OCI-LY1 (cell line): ENCODE measurements around the gene TEAD1.

Experiments
- H2AFZ ChIP-seq: fragments of 200-600 bp; sonication (generic), shearing (Covaris generic); 2 replicates; pipeline ENCODE4 v1.6.0; 2014; ENCODE audit warnings: antibody characterized with exemption, mild to moderate bottlenecking, low read length
- H3F3A ChIP-seq: fragments of 200-600 bp; sonication (generic), shearing (Covaris generic); 2 replicates; pipeline ENCODE4 v1.6.0; 2014; ENCODE audit warnings: mild to moderate bottlenecking, antibody characterized with exemption, low read length, moderate library complexity; ENCODE audit not compliant: insufficient read depth
- H3K27ac ChIP-seq: fragments of 200-600 bp; sonication (generic); 2 replicates; pipeline ENCODE4 v1.5.1; 2014; ENCODE audit warnings: low read length, mixed run types, mild to moderate bottlenecking, low read depth; ENCODE audit not compliant: poor library complexity, severe bottlenecking
- H3K27me3 ChIP-seq: fragments of 200-600 bp; sonication (generic); 2 replicates; pipeline ENCODE4 v1.6.0; 2014; ENCODE audit warnings: antibody characterized with exemption, mild to moderate bottlenecking, low read length, moderate library complexity; ENCODE audit not compliant: insufficient read depth
- H3K36me3 ChIP-seq: fragments of 200-600 bp; sonication (generic); 2 replicates; pipeline ENCODE4 v1.6.1; 2014; ENCODE audit warnings: mild to moderate bottlenecking, antibody characterized with exemption, low read length, moderate library complexity, mixed read lengths; ENCODE audit not compliant: insufficient read depth
- H3K4me1 ChIP-seq: fragments of 200-600 bp; sonication (generic); 2 replicates; pipeline ENCODE4 v1.5.1; 2014; ENCODE audit warnings: mild to moderate bottlenecking, low read length, moderate library complexity; ENCODE audit not compliant: insufficient read depth, severe bottlenecking
- H3K4me2 ChIP-seq: fragments of 200-600 bp; sonication (generic), shearing (Covaris generic); 2 replicates; pipeline ENCODE4 v1.6.1; 2014; ENCODE audit warnings: low read length
- H3K4me3 ChIP-seq: fragments of 200-600 bp; sonication (generic); 2 replicates; pipeline ENCODE4 v1.5.1; 2014; ENCODE audit warnings: low read length, low read depth, mild to moderate bottlenecking, mixed read lengths; ENCODE audit not compliant: poor library complexity, severe bottlenecking
- H3K79me2 ChIP-seq: fragments of 200-600 bp; shearing (Covaris generic); 2 replicates; pipeline ENCODE4 v1.6.1; 2016; ENCODE audit warnings: mixed run types, low read length, mixed read lengths; ENCODE audit not compliant: insufficient read depth
- H3K9ac ChIP-seq: fragments of 200-600 bp; sonication (generic), shearing (Covaris generic); 2 replicates; pipeline ENCODE4 v1.6.1; 2014; ENCODE audit warnings: mild to moderate bottlenecking, low read length, mixed read lengths
- H3K9me2 ChIP-seq: fragments of 200-600 bp; sonication (generic), shearing (Covaris generic); 2 replicates; pipeline ENCODE4 v1.6.1; 2014; ENCODE audit warnings: low read depth, mild to moderate bottlenecking, low read length, mixed read lengths
- H3K9me3 ChIP-seq: fragments of 200-600 bp; shearing (Covaris generic); 2 replicates; pipeline ENCODE4 v1.6.1; 2014; ENCODE audit warnings: low read length, mixed read lengths
- H4K20me1 ChIP-seq: fragments of 200-600 bp; sonication (generic), shearing (Covaris generic); 2 replicates; pipeline ENCODE4 v1.6.0; 2016; ENCODE audit warnings: mild to moderate bottlenecking, low read length; ENCODE audit not compliant: insufficient read depth
- CTCF ChIP-seq: fragments of 200-600 bp; sonication (generic), shearing (Covaris generic); IDR thresholded peaks from 2 replicates; pipeline ENCODE4 v1.5.1; 2017; ENCODE audit warnings: mild to moderate bottlenecking, antibody characterized with exemption, low read length, moderate library complexity, mixed read lengths
- EZH2 ChIP-seq: fragments of 200-600 bp; sonication (generic), shearing (Covaris generic); IDR thresholded peaks from 2 replicates; pipeline ENCODE4 v1.8.0; 2017; ENCODE audit warnings: borderline replicate concordance, mixed run types, mild to moderate bottlenecking, antibody characterized with exemption, low read length, moderate library complexity, mixed read lengths

The TEAD1 gene

GRCh38 chr11:12685229-12685628 is 11.0 kb downstream of the TEAD1 start:
- H3K4me1 ChIP-seq = no peaks in the 10 kb centered on the region
- no peaks in the 10 kb centered on the region for H3F3A ChIP-seq
- no peak for TF ChIP-seq EZH2
- TF ChIP-seq CTCF = no peak
- H3K4me3 ChIP-seq = no peak overlapping the region
- H3K4me2 ChIP-seq = no peak overlapping the region
- H3K9ac ChIP-seq = no peak overlapping the region
- H3K79me2 ChIP-seq = no peaks in the 10 kb centered on the region
- no peaks in the 10 kb centered on the region for H3K9me2 ChIP-seq
- no peaks in the 10 kb centered on the region for H4K20me1 ChIP-seq
- H3K36me3 ChIP-seq = no peaks in the 10 kb centered on the region
- H3K27ac ChIP-seq = no peak overlapping the region
- H3K9me3 ChIP-seq = no peaks in the 10 kb centered on the region
- no peak overlapping the region for H2AFZ ChIP-seq
- H3K27me3 ChIP-seq = no peaks in the 10 kb centered on the region

- H3K9me3 ChIP-seq = no peaks in the 10 kb centered on the region
- H3K9ac ChIP-seq = no peak overlapping the region
- no peaks in the 10 kb centered on the region for H3K27me3 ChIP-seq
- H3K79me2 ChIP-seq = no peaks in the 10 kb centered on the region
- no peaks in the 10 kb centered on the region for H4K20me1 ChIP-seq
- H3K9me2 ChIP-seq = no peaks in the 10 kb centered on the region
- no peak for TF ChIP-seq EZH2
- no peak for TF ChIP-seq CTCF
- H3K36me3 ChIP-seq = no peaks in the 10 kb centered on the region
- no peak overlapping the region for H3K4me3 ChIP-seq
- no peaks in the 10 kb centered on the region for H3F3A ChIP-seq
- H3K27ac ChIP-seq = no peak overlapping the region
- no peak overlapping the region for H3K4me2 ChIP-seq
- no peak overlapping the region for H2AFZ ChIP-seq
- no peaks in the 10 kb centered on the region for H3K4me1 ChIP-seq
These were observed 12.2 kb downstream of the TEAD1 start for GRCh38 chr11:12686246-12687060.

GRCh38 chr11:12687216-12687623 is 13.0 kb downstream of the TEAD1 start:
- Histone ChIP-seq H4K20me1 (no peaks in the 10 kb centered on the region), H3K9me3 (no peaks in the 10 kb centered on the region), H3K36me3 (no peaks in the 10 kb centered on the region), H2AFZ (no peak overlapping the region), H3K79me2 (no peaks in the 10 kb centered on the region), H3F3A (no peaks in the 10 kb centered on the region), H3K4me1 (no peaks in the 10 kb centered on the region), H3K9ac (no peak overlapping the region), H3K4me3 (no peak overlapping the region), H3K4me2 (no peak overlapping the region), H3K27me3 (no peaks in the 10 kb centered on the region), H3K27ac (no peak overlapping the region), H3K9me2 (no peaks in the 10 kb centered on the region)
- TF ChIP-seq CTCF (no peak), EZH2 (no peak)
